Activated T-helper 1 cell treated with anti-CD3 and anti-CD28 coated beads, Interleukin-12 subunit alpha, Interleukin-12 subunit beta, Interleukin-2, Interleukin-4 antibody, amounts not matched to agents 30 ng/mL and 10 ng/mL and 1 ng/mL, durations not matched to agents 14 hours and 24 hours and 36 hours (primary cell): ENCODE results near the gene SPTAN1. TPM values are rescaled to one million over a fixed set of nuclear protein-coding genes. Genes with fewer than 3 reads are reported as not detected.

Source experiments
- DNase-seq: peaks from one replicate; pipeline ENCODE4 v3.0.0; 2021; ENCODE audit warnings: low spot score
- H3K27ac Mint-ChIP-seq: one replicate; pipeline ENCODE4 v1.8.0; 2021; ENCODE audit warnings: mild to moderate bottlenecking, mixed read lengths
- H3K27me3 Mint-ChIP-seq: one replicate; pipeline ENCODE4 v1.8.0; 2022; ENCODE audit warnings: mild to moderate bottlenecking, moderate library complexity, mixed read lengths; ENCODE audit not compliant: insufficient read depth
- H3K36me3 Mint-ChIP-seq: one replicate; pipeline ENCODE4 v1.8.0; 2021; ENCODE audit warnings: low read depth, mixed read lengths
- H3K4me1 Mint-ChIP-seq: one replicate; pipeline ENCODE4 v1.8.0; 2021; ENCODE audit warnings: low read depth, mixed read lengths
- H3K4me3 Mint-ChIP-seq: one replicate; pipeline ENCODE4 v1.8.0; 2021; ENCODE audit warnings: mild to moderate bottlenecking, moderate library complexity, mixed read lengths
- H3K9me3 Mint-ChIP-seq: one replicate; pipeline ENCODE4 v1.8.0; 2021; ENCODE audit warnings: mixed read lengths
- intact Hi-C: fragments of 100-400 bp; cut with micrococcal nuclease; formaldehyde crosslinking; loops from one replicate; pipeline ENCODE4 v1.15.1; 2024
- total RNA-seq: library from RNA; stranded (reverse); gene quantifications from 2 replicates; pipeline ENCODE4 v1.2.3, GENCODE V29; 2022

Gene SPTAN1
- total RNA-seq, 1 donor from 2014 or later = 304 TPM

- Mint-ChIP-seq H3K27me3 (no peaks in the 10 kb centered on the region), H3K36me3 (peaks cover 67% of the 10 kb centered on the region), H3K27ac (peak overlapping the region; percentile 70), H3K4me1 (peaks cover 11% of the 10 kb centered on the region), H3K4me3 (peak overlapping the region; percentile 16), H3K9me3 (no peaks in the 10 kb centered on the region)
- peak; percentile 58 for DNase-seq
- intact Hi-C loops = loop anchor here (2.0 kb wide), 1 partner anchor 37 kb away; no protein-coding TSS in a partner anchor
Measured at GRCh38 chr9:128587453-128587852, 35.1 kb downstream of the SPTAN1 start.

GRCh38 chr9:128588581-128589233, 36.3 kb downstream of the SPTAN1 start:
- DNase-seq = no peak
- Mint-ChIP-seq H3K27ac (peak overlapping the region; percentile 34), H3K4me3 (no peak overlapping the region), H3K27me3 (no peaks in the 10 kb centered on the region), H3K9me3 (no peaks in the 10 kb centered on the region), H3K36me3 (peaks cover 62% of the 10 kb centered on the region), H3K4me1 (peaks cover 11% of the 10 kb centered on the region)
- intact Hi-C loops = no loop called here

- peaks cover 38% of the 10 kb centered on the region for H3K36me3 Mint-ChIP-seq
- no peak overlapping the region for H3K4me3 Mint-ChIP-seq
- H3K27ac Mint-ChIP-seq = no peak overlapping the region
- intact Hi-C loops = no loop called here
- H3K27me3 Mint-ChIP-seq = no peaks in the 10 kb centered on the region
- no peak for DNase-seq
- H3K9me3 Mint-ChIP-seq = no peaks in the 10 kb centered on the region
- H3K4me1 Mint-ChIP-seq = no peaks in the 10 kb centered on the region
Measured at GRCh38 chr9:128593039-128593438, 40.7 kb downstream of the SPTAN1 start.

- no peaks in the 10 kb centered on the region for H3K27me3 Mint-ChIP-seq
- H3K36me3 Mint-ChIP-seq = peaks cover 40% of the 10 kb centered on the region
- peak overlapping the region; percentile 55 for H3K27ac Mint-ChIP-seq
- no peak for DNase-seq
- no peak overlapping the region for H3K4me3 Mint-ChIP-seq
- no peaks in the 10 kb centered on the region for H3K9me3 Mint-ChIP-seq
- intact Hi-C loops = no loop called here
- no peaks in the 10 kb centered on the region for H3K4me1 Mint-ChIP-seq
Measured at GRCh38 chr9:128593856-128594255, 41.5 kb downstream of the SPTAN1 start.

GRCh38 chr9:128595471-128595870, 43.1 kb downstream of the SPTAN1 start:
- no peak overlapping the region for H3K4me3 Mint-ChIP-seq
- no peak overlapping the region for H3K27ac Mint-ChIP-seq
- H3K9me3 Mint-ChIP-seq = no peaks in the 10 kb centered on the region
- peaks cover 40% of the 10 kb centered on the region for H3K36me3 Mint-ChIP-seq
- intact Hi-C loops = no loop called here
- no peak for DNase-seq
- peaks cover 9% of the 10 kb centered on the region for H3K4me1 Mint-ChIP-seq
- H3K27me3 Mint-ChIP-seq = no peaks in the 10 kb centered on the region

- DNase-seq = no peak
- intact Hi-C loops = no loop called here
- Mint-ChIP-seq H3K9me3 (no peaks in the 10 kb centered on the region), H3K27ac (peak overlapping the region; percentile 50), H3K4me1 (peaks cover 9% of the 10 kb centered on the region), H3K27me3 (no peaks in the 10 kb centered on the region), H3K36me3 (peaks cover 37% of the 10 kb centered on the region), H3K4me3 (no peak overlapping the region)
Measured at GRCh38 chr9:128600099-128600498, 47.7 kb downstream of the SPTAN1 start.

GRCh38 chr9:128603697-128604096, 51.3 kb downstream of the SPTAN1 start:
- no peak for DNase-seq
- Mint-ChIP-seq H3K4me3 (no peak overlapping the region), H3K4me1 (peaks cover 9% of the 10 kb centered on the region), H3K27me3 (no peaks in the 10 kb centered on the region), H3K9me3 (no peaks in the 10 kb centered on the region), H3K27ac (no peak overlapping the region), H3K36me3 (peaks cover 39% of the 10 kb centered on the region)
- intact Hi-C loops = no loop called here

GRCh38 chr9:128607642-128608350, 55.4 kb downstream of the SPTAN1 start:
- DNase-seq = no peak
- Mint-ChIP-seq H3K4me1 (no peaks in the 10 kb centered on the region), H3K36me3 (peaks cover 58% of the 10 kb centered on the region), H3K27me3 (no peaks in the 10 kb centered on the region), H3K27ac (no peak overlapping the region), H3K4me3 (no peak overlapping the region), H3K9me3 (no peaks in the 10 kb centered on the region)
- intact Hi-C loops = no loop called here

GRCh38 chr9:128610897-128611296, 58.5 kb downstream of the SPTAN1 start:
- peaks cover 61% of the 10 kb centered on the region for H3K36me3 Mint-ChIP-seq

GRCh38 chr9:128611600-128612394, 59.4 kb downstream of the SPTAN1 start:
- no peaks in the 10 kb centered on the region for H3K27me3 Mint-ChIP-seq
- intact Hi-C loops = no loop called here
- H3K4me3 Mint-ChIP-seq = no peak overlapping the region
- H3K36me3 Mint-ChIP-seq = peaks cover 65% of the 10 kb centered on the region
- no peaks in the 10 kb centered on the region for H3K9me3 Mint-ChIP-seq
- H3K27ac Mint-ChIP-seq = no peak overlapping the region
- no peak for DNase-seq
- no peaks in the 10 kb centered on the region for H3K4me1 Mint-ChIP-seq

More at GRCh38 chr9:128610897-128611296, 58.5 kb downstream of the SPTAN1 start:
- Mint-ChIP-seq H3K27ac (no peak overlapping the region), H3K4me3 (no peak overlapping the region), H3K9me3 (no peaks in the 10 kb centered on the region), H3K27me3 (no peaks in the 10 kb centered on the region), H3K4me1 (no peaks in the 10 kb centered on the region)
- no peak for DNase-seq
- intact Hi-C loops = no loop called here

GRCh38 chr9:128614728-128615127, 62.3 kb downstream of the SPTAN1 start:
- no peak overlapping the region for H3K27ac Mint-ChIP-seq
- H3K9me3 Mint-ChIP-seq = no peaks in the 10 kb centered on the region
- DNase-seq = no peak
- no peaks in the 10 kb centered on the region for H3K27me3 Mint-ChIP-seq
- H3K36me3 Mint-ChIP-seq = peaks cover 56% of the 10 kb centered on the region
- intact Hi-C loops = no loop called here
- no peaks in the 10 kb centered on the region for H3K4me1 Mint-ChIP-seq
- H3K4me3 Mint-ChIP-seq = no peak overlapping the region

GRCh38 chr9:128615571-128615970, 63.2 kb downstream of the SPTAN1 start:
- Mint-ChIP-seq H3K27me3 (no peaks in the 10 kb centered on the region), H3K4me1 (no peaks in the 10 kb centered on the region), H3K36me3 (peaks cover 54% of the 10 kb centered on the region), H3K27ac (no peak overlapping the region), H3K4me3 (no peak overlapping the region), H3K9me3 (no peaks in the 10 kb centered on the region)
- DNase-seq = no peak
- intact Hi-C loops = no loop called here

GRCh38 chr9:128617943-128618342, 65.6 kb downstream of the SPTAN1 start:
- no peaks in the 10 kb centered on the region for H3K27me3 Mint-ChIP-seq
- no peak overlapping the region for H3K27ac Mint-ChIP-seq
- intact Hi-C loops = no loop called here
- H3K4me1 Mint-ChIP-seq = no peaks in the 10 kb centered on the region
- H3K4me3 Mint-ChIP-seq = no peak overlapping the region
- peaks cover 50% of the 10 kb centered on the region for H3K36me3 Mint-ChIP-seq
- no peak for DNase-seq
- no peaks in the 10 kb centered on the region for H3K9me3 Mint-ChIP-seq
